ENCODE measurements around the gene HYAL3. TPM values are rescaled to one million over a fixed set of nuclear protein-coding genes. Genes with fewer than 3 reads are reported as not detected.

The HYAL3 gene
- total and polyA plus RNA-seq, 2 of the 8 experiments (the other 6 are each of a cell fraction or from before 2014, with no cell fraction given) = 3.2 to 12.2 TPM

DNA sequence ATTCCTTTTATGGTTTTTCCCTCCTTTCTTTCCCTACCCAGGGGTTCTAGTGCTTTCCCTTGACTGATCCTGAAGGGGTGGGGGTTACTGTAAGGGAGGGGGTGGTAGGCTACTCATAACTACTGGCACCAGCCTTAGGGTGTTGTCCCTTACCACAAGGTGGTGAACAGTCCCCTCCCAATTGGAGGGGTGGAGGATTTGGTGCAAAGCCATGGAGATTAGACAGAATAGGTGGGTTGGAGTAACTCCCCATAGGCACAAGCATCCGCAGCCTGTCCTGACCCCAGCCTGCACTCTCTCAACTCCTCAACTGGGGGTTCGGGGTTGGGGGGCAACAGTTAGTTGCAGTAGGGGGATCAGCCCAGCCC, 25.9 kb upstream of the HYAL3 start:
- Histone ChIP-seq H3K4me3 (ENCODE audit: extremely low read depth in 1 of 4, insufficient read depth in 2 of 4, low read depth in 3 of 4, low read length in 4 of 4) (no peak overlapping the region), H3K14ac (ENCODE audit: insufficient read length) (no peak overlapping the region), H2AK5ac (ENCODE audit: low read depth, low read length) (no peak overlapping the region), H3K9me3 (ENCODE audit: insufficient read depth in 2 of 2, low read depth in 1 of 2, low read length in 1 of 2) (no peaks in the 10 kb centered on the region), H4K91ac (replicated peaks; ENCODE audit: insufficient read length, low read length) (no peak overlapping the region), H3K23me2 (ENCODE audit: low read depth, low read length) (peaks cover 28% of the 10 kb centered on the region), H2BK5ac (ENCODE audit: low read depth, low read length) (no peak overlapping the region), H3K4ac (replicated peaks; ENCODE audit: insufficient read length, low read depth, low read length) (no peak overlapping the region), H3K79me1 (ENCODE audit: low read depth, low read length) (peaks cover 12% of the 10 kb centered on the region), H4K5ac (ENCODE audit: insufficient read length, low read depth, low read length) (no peak overlapping the region), H2BK12ac (ENCODE audit: low read depth, low read length) (no peak overlapping the region), H2BK120ac (replicated peaks; ENCODE audit: low read depth, low read length) (no peak overlapping the region), H4K20me1 (replicated peaks in 1 of 2; ENCODE audit: control insufficient read depth in 1 of 2, insufficient read depth in 2 of 2, low read length in 2 of 2) (peaks cover 1 to 8% of the 10 kb centered on the region in 2 experiments), H2AFZ (ENCODE audit: low read length) (no peak overlapping the region), H3K79me2 (ENCODE audit: control insufficient read depth in 1 of 2, insufficient read depth in 2 of 2, low read length in 2 of 2) (peaks cover 0 to 18% of the 10 kb centered on the region in 2 experiments; a peak in 2 of 4 replicates), H3K36me3 (ENCODE audit: control insufficient read depth in 2 of 4, insufficient read depth in 4 of 4, low read length in 3 of 4) (peaks cover 4 to 12% (median 7%) of the 10 kb centered on the region in 4 experiments; a peak in 5 of 8 replicates), H3K4me2 (ENCODE audit: insufficient read depth in 1 of 2, low read depth in 2 of 2, low read length in 2 of 2) (no peak overlapping the region), H3K18ac (ENCODE audit: extremely low read depth, low read length) (no peak overlapping the region), H4K8ac (ENCODE audit: extremely low read depth, insufficient read depth, low read length) (no peak overlapping the region), H3K56ac (replicated peaks; ENCODE audit: insufficient read length, low read depth, low read length) (no peak overlapping the region), H3K27ac (ENCODE audit: low read depth, low read length) (no peak overlapping the region), H3K4me1 (replicated peaks in 1 of 4; ENCODE audit: control insufficient read depth in 3 of 4, insufficient read depth in 4 of 4, low read length in 3 of 4) (peaks cover 0 to 33% (median 18%) of the 10 kb centered on the region in 4 experiments; a peak in 6 of 7 replicates), H3K27me3 (replicated peaks in 1 of 4; ENCODE audit: control insufficient read depth in 3 of 4, extremely low read depth in 1 of 4, insufficient read depth in 3 of 4, low read length in 3 of 4) (no peaks in the 10 kb centered on the region), H2BK20ac (ENCODE audit: low read length) (no peak overlapping the region), H3K9ac (replicated peaks in 1 of 4; ENCODE audit: extremely low read depth in 1 of 4, low read depth in 3 of 4, low read length in 3 of 4) (no peak overlapping the region), H2BK15ac (ENCODE audit: low read length) (no peak overlapping the region), H3K23ac (ENCODE audit: insufficient read length) (no peak overlapping the region)
- POLR2A ChIA-PET (ENCODE audit: partially characterized antibody) = interaction anchor here (1.5 to 12.6 kb wide), 4 partner anchors 8 to 32 kb away, joined by 5 to 149 read pairs (median 34); partner anchors contain the start of genes HYAL1, HYAL3, IFRD2 and NAA80
- no peak for FAIRE-seq
- CTCF ChIA-PET (ENCODE audit: partially characterized antibody) = interaction anchor here (0.7 to 7.5 kb wide), 13 partner anchors 11 to 130 kb away, joined by 3 to 75 read pairs (median 11); partner anchors contain the start of genes HYAL1, IFRD2 and LSMEM2
- no peak for DNase-seq (ENCODE audit: low read depth in 1 of 2, low spot score in 2 of 2)
- WGBS, 2 experiments (ENCODE audit: extremely low coverage in 1 of 2, insufficient coverage in 1 of 2, insufficient read length in 1 of 2, insufficient replicate concordance in 2 of 2, low coverage in 1 of 2, low lambda C conversion rate in 2 of 2, missing lambda C conversion rate in 1 of 2) = 94% methylated on average over 2 of the region's 2 CpGs; no CpG with 5 or more reads in 1 of the 2 experiments
- TF ChIP-seq SIN3A (conservative IDR thresholded peaks at IDR 0.05 in 1 of 2, IDR thresholded peaks at IDR 0.05 in 1 of 2; ENCODE audit: low read depth in 1 of 2, low read length in 2 of 2) (no peak), SIX5 (IDR thresholded peaks at IDR 0.05; ENCODE audit: low read depth, low read length) (no peak), CHD1 (IDR thresholded peaks at IDR 0.05; ENCODE audit: low read depth, low read length) (no peak), JUND (IDR thresholded peaks at IDR 0.05; ENCODE audit: low read length) (no peak), GABPA (IDR thresholded peaks at IDR 0.05; ENCODE audit: borderline replicate concordance, insufficient read depth, low read length) (no peak), TEAD4 (IDR thresholded peaks at IDR 0.05; ENCODE audit: low read depth, low read length) (no peak), FOSL1 (IDR thresholded peaks at IDR 0.05; ENCODE audit: insufficient read depth, low read depth, low read length) (no peak), PHF8 (conservative IDR thresholded peaks at IDR 0.05; ENCODE audit: low read depth, low read length) (no peak)
- TF ChIP-seq, protein P1, sequence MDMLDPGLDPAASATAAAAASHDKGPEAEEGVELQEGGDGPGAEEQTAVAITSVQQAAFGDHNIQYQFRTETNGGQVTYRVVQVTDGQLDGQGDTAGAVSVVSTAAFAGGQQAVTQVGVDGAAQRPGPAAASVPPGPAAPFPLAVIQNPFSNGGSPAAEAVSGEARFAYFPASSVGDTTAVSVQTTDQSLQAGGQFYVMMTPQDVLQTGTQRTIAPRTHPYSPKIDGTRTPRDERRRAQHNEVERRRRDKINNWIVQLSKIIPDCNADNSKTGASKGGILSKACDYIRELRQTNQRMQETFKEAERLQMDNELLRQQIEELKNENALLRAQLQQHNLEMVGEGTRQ (IDR thresholded peaks at IDR 0.05; ENCODE audit: low read length) = no peak
- TF ChIP-seq, protein P2, sequence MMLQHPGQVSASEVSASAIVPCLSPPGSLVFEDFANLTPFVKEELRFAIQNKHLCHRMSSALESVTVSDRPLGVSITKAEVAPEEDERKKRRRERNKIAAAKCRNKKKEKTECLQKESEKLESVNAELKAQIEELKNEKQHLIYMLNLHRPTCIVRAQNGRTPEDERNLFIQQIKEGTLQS (IDR thresholded peaks at IDR 0.05; ENCODE audit: insufficient read depth, low read depth, low read length) = no peak
- TF ChIP-seq, protein P3, sequence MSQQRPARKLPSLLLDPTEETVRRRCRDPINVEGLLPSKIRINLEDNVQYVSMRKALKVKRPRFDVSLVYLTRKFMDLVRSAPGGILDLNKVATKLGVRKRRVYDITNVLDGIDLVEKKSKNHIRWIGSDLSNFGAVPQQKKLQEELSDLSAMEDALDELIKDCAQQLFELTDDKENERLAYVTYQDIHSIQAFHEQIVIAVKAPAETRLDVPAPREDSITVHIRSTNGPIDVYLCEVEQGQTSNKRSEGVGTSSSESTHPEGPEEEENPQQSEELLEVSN (IDR thresholded peaks at IDR 0.05) = no peak

All from H1 (cell line).